Ovary (tissue), 3 donors: Measurements from ENCODE around the gene DPP3.

ENCODE experiments used
- CTCF ChIP-seq, 3 donors: fragments of 450-650 bp in 2 of 3; fragments of 200-600 bp in 1 of 3; IDR thresholded peaks; one replicate each; pipeline versions ENCODE4 v1.5.1 to v1.8.0; 2016 to 2022; ENCODE audit warnings: antibody characterized with exemption in 3 of 3, mild to moderate bottlenecking in 1 of 3
- EP300 ChIP-seq: sonication (generic); formaldehyde crosslinking; IDR thresholded peaks from one replicate; pipeline ENCODE4 v1.6.1; 2017; ENCODE audit warnings: antibody characterized with exemption
- POLR2A ChIP-seq: fragments of 450-650 bp; IDR thresholded peaks from one replicate; pipeline ENCODE4 v1.6.1; 2017; ENCODE audit warnings: antibody characterized with exemption, mild to moderate bottlenecking, moderate library complexity
- donor health status: DM: no; HTN: no; CAD: no.

- no peak for TF ChIP-seq POLR2A
- TF ChIP-seq CTCF (IDR thresholded peaks at IDR 0.05) = no peak
- TF ChIP-seq EP300 = no peak
Measured at GRCh38 chr11:66488957-66489356, 8.7 kb downstream of the DPP3 start.
